PC-9 (cell line): ENCODE measurements around the gene HMG20A.

Experiments used
- CTCF ChIP-seq: fragments of 200-600 bp; sonication (generic); conservative IDR thresholded peaks from 2 replicates; pipeline ENCODE4 v1.6.1; 2017; ENCODE audit warnings: mixed run types, antibody characterized with exemption, mild to moderate bottlenecking, moderate library complexity
- EZH2 ChIP-seq: fragments of 200-600 bp; sonication (generic); IDR thresholded peaks from 2 replicates; pipeline ENCODE4 v1.8.0; 2017; ENCODE audit warnings: antibody characterized with exemption, low read depth

GRCh38 chr15:77531191-77532000 lies 110.7 kb downstream of the HMG20A start:
- TF ChIP-seq CTCF (no peak), EZH2 (no peak)
